ENCODE measurements around the gene ITGB5.

DNA sequence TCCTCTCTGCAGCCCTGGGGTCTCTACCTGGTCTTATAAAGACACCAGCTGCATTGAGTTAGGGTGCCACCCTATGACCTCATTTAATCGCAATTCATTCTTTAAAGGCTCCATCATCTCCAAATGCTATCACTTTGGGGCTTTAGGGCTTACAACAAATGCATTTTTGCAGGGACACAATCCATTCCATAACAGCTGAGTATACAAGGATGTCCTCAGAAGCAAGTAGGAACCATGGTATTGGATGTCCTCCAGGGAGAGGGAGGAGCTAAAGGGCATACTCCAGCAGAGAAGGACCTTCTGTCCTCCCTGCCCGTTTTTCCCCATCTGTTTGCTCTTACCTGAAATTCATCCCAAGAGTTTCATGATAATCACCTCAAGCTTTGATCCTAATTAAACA lies 126.6 kb downstream of the ITGB5 start:
- TF ChIP-seq, protein P1, sequence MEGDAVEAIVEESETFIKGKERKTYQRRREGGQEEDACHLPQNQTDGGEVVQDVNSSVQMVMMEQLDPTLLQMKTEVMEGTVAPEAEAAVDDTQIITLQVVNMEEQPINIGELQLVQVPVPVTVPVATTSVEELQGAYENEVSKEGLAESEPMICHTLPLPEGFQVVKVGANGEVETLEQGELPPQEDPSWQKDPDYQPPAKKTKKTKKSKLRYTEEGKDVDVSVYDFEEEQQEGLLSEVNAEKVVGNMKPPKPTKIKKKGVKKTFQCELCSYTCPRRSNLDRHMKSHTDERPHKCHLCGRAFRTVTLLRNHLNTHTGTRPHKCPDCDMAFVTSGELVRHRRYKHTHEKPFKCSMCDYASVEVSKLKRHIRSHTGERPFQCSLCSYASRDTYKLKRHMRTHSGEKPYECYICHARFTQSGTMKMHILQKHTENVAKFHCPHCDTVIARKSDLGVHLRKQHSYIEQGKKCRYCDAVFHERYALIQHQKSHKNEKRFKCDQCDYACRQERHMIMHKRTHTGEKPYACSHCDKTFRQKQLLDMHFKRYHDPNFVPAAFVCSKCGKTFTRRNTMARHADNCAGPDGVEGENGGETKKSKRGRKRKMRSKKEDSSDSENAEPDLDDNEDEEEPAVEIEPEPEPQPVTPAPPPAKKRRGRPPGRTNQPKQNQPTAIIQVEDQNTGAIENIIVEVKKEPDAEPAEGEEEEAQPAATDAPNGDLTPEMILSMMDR (IDR thresholded peaks at IDR 0.05) = no peak
- no peak for TF ChIP-seq EZH2 (IDR thresholded peaks at IDR 0.05; ENCODE audit: borderline replicate concordance, insufficient read depth, low read depth, low read length, poor library complexity, severe bottlenecking)
